HG03571 (cell line): ENCODE results near the gene XRN1.

Source experiments
- ATAC-seq: cut with Tn5 transposase; IDR thresholded peaks from one replicate; pipeline ENCODE4 v1.9.1; 2021; ENCODE audit not compliant: unreplicated experiment

Gene XRN1

DNA sequence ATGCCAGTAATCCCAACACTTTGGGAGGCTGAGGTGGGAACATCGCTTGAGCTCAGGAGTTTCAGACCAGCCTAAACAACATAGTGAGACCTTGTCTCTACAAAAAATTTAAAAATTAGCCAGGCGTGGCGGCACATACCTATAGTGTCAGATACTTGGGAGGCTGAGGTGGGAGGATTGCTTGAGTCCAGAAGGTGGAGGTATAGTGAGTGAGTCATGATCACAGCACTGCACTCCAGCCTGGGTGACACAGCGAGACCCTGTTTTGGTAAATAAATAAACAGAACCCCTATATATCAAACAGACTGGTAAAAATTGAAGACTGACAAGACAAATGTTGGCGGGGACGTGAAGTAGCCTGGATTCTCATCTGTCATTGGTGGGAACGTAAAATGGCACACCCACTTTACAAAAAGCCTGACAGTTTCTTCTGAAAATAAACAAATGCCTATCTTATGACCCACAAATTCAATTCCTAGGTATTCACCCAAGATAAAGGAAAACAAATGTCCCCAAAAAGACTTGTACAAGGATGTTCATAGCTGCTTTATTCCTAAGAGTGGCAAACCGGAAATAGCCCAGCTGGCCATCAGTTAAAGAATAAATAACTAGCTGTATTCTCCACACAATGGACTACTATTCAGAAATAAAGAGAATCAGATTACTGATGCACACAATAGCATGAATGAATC is 175.5 kb downstream of the XRN1 start:
- ATAC-seq, result no peak

DNA sequence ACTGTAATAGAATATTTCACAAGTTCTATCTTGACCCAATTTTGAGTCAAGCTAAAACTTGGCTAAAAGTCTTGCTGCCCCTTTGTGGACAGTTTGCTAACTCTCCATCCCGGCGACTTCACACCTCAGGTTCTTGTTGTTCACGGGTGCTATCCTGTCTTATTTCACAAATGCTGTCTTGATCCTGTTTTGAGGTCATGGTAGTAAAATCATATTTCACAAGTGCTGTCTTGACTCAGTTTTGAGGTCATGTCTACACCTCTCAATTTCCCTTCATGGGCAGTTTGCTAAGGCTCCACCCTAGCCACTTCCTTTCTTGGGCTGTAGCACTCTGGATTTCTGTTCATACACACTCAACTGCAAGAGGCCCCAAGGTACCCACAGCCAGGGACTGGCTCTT is 177.4 kb downstream of the XRN1 start:
- ATAC-seq, result no peak

DNA sequence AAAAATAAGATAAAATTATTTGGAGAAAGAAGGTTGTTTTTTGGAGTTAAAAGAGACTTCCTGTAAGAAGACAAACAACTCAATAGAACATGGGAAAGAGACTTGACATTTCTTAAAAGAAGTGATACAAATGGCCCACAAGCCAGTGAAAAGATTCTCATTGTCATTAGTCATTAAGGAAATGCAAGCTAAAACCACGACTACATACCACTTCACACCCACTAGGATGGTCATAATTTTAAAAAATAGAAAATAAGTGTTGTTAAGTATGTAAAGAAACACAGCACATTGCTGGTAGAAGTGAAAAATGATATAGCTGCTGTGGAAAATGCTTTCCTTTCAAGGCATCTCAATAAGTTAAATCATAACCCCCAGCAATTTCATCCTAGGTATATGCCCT is 178.1 kb downstream of the XRN1 start:
- no peak for ATAC-seq

DNA sequence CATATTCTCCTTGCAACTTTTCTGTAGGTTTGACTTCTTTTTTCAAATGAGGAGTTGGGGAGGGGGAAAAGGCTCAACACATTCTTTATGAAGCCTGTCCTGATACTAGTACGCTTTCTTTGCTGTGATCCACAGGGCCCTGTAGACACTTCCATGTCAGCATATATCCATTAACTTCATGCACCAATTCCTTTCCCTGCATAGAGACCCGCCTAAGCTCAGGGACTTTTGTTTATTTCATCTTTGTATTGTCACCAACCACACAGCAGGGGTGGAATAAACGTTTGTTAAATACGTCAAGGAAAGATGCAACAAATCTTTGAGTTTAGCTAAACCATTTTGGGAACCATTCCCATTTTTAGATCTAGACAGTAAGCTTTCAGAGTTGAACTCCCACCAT is 179.4 kb downstream of the XRN1 start:
- ATAC-seq, result no peak

DNA sequence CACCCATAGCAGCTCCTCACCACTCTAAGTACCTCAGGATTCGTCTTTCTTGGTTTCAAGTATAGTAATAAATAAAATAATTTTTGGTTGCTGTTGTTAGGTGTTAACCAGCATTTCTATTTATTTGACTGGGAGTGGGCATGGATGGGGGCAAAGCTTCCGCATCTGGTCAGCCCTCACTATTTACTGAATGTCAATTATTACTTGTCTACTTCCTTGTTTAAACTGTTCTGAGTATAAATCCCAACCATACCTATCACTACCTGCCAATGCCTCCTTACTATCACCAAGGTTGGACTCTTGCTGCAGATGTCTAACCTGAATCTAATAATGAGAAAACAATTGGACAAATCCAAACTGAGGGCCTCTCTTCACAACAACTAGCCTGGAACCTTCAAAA is 180.6 kb downstream of the XRN1 start:
- ATAC-seq, result no peak

DNA sequence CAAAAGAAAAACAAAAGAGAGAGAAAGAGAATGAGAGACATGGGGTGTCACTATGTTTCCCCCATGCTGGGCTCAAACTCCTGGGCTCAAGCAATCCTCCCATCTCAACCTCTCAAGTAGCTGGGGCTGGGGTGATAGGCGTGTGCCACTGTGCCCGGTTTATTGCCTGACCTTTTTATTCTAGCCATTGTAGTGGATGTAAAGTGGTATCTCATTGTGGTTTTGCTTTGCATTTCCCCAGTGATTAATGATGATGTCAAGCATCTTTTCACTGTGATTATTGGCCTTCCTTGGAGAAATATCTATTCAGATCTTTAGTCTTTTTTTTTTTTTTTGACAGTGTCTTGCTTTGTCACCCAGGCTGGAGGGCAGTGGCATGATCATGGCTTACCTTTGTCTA is 184.7 kb downstream of the XRN1 start:
- no peak for ATAC-seq

DNA sequence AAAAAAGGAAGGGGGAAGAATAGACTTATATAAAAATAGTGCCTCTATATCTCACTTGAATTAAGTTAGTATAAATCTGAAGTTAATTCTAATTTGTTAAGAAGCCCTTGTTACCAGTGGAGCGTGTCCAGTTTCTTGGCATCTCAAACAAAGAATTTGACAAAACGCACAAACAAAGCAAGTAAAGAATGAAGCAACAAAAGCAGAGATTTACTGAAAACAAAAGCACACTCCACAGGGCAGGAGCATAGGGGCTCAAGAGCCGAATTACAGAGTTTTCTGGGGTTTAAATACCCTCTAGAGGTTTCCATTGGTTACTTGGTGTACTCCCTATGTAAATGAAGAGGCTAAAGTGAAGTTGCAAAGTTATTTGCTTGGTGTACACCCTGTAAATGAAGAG is 188.5 kb downstream of the XRN1 start:
- no peak for ATAC-seq

DNA sequence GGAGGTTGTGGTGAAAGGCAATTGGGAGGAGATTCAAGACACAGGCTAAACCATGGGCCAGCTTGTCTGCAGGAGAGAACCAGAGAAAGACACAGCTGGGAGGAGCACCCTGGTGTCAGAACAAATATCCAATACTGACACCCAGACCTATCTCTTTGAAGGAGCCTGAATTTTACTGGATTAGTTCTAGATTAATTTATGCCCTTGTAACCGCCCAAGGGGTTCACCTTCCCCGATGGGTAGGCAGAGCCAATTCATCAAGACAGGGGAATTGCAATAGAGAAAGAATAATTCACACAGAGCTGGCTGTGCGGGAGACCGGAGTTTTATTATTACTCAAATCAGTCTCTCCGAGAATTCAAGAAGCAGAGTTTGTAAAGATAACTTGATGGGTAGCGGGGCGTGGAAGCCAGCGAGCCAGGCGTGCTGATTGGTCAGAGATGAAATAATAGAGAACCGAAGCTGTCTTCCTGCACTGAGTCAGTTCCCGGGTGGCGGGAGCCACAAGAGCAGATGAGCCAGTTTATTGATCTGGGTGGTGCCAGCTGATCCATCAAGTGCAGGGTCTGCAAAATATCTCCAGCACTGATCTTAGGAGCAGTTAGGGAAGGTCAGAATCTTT is 191.0 kb downstream of the XRN1 start:
- ATAC-seq, result no peak
